Measurements from ENCODE around the gene CTTNBP2. TPM values are rescaled to one million over a fixed set of nuclear protein-coding genes. Genes with fewer than 3 reads are reported as not detected.

CTTNBP2 gene
- total and polyA plus RNA-seq, 10 donors = 0.68 to 15.1 (median 8.5) TPM

GRCh38 chr7:117871778-117872538 is 1.3 kb downstream of the CTTNBP2 start:
- intact Hi-C loops (cut with DNase I; ENCODE audit: low total_unique reads) = loop anchor here (2.0 kb wide), 1 partner anchor 121 kb away; no protein-coding TSS in a partner anchor
- WGBS, 5 donors = 2 to 7% (median 5%) methylated on average over 17 to 18 of the region's 18 CpGs
- Histone ChIP-seq H3K27ac (peak overlapping the region in 5 of 8 donors; percentile 70 to 83 (median 79)), H3K4me3 (peak overlapping the region; percentile 44 to 80 (median 64)), H3K27me3 (replicated peaks in 1 of 7) (peaks cover 0 to 71% (median 18%) of the 10 kb centered on the region in 7 donors), H3K36me3 (no peaks in the 10 kb centered on the region), H3K4me1 (peaks cover 0 to 35% (median 17%) of the 10 kb centered on the region in 6 donors), H3K9me3 (no peaks in the 10 kb centered on the region)
- no peak for DNase-seq
- TF ChIP-seq POLR2A (IDR thresholded peaks at IDR 0.05) = no peak
- TF ChIP-seq POLR2AphosphoS5 (IDR thresholded peaks at IDR 0.05) = no peak
- no peak for TF ChIP-seq CTCF (IDR thresholded peaks at IDR 0.05 in 8 of 11, conservative IDR thresholded peaks at IDR 0.05 in 3 of 11)

GRCh38 chr7:117871401-117871777 is 1.9 kb downstream of the CTTNBP2 start:
- H3K4me3 ChIP-seq = peak overlapping the region in 1 of 8 donors; percentile 80
- 80 to 88% (median 83%) methylated on average over 4 of the region's 4 CpGs for WGBS, 5 donors

GRCh38 chr7:117870448-117871130 is 2.7 kb downstream of the CTTNBP2 start:
- TF ChIP-seq CTCF (IDR thresholded peaks at IDR 0.05 in 8 of 11, conservative IDR thresholded peaks at IDR 0.05 in 3 of 11) = no peak
- no peak for TF ChIP-seq POLR2A (IDR thresholded peaks at IDR 0.05)
- no peak for TF ChIP-seq POLR2AphosphoS5 (IDR thresholded peaks at IDR 0.05)
- Histone ChIP-seq H3K4me1 (peaks cover 0 to 38% (median 17%) of the 10 kb centered on the region in 6 donors), H3K27me3 (replicated peaks in 1 of 7) (peaks cover 0 to 57% (median 18%) of the 10 kb centered on the region in 7 donors), H3K36me3 (no peaks in the 10 kb centered on the region), H3K4me3 (no peak overlapping the region), H3K27ac (no peak overlapping the region), H3K9me3 (no peaks in the 10 kb centered on the region)
- WGBS, 5 donors = 76 to 83% (median 82%) methylated on average over 6 of the region's 6 CpGs
- DNase-seq = no peak
- intact Hi-C loops (cut with DNase I; ENCODE audit: low total_unique reads) = no loop called here

More at GRCh38 chr7:117871401-117871777, 1.9 kb downstream of the CTTNBP2 start:
- Histone ChIP-seq H3K27me3 (replicated peaks in 1 of 7) (peaks cover 0 to 65% (median 18%) of the 10 kb centered on the region in 7 donors), H3K4me1 (peaks cover 0 to 36% (median 17%) of the 10 kb centered on the region in 6 donors), H3K36me3 (no peaks in the 10 kb centered on the region), H3K9me3 (no peaks in the 10 kb centered on the region), H3K27ac (peak overlapping the region in 1 of 8 donors; percentile 79)
- intact Hi-C loops (cut with DNase I; ENCODE audit: low total_unique reads) = no loop called here
- TF ChIP-seq POLR2AphosphoS5 (IDR thresholded peaks at IDR 0.05) = no peak
- TF ChIP-seq CTCF (IDR thresholded peaks at IDR 0.05 in 8 of 11, conservative IDR thresholded peaks at IDR 0.05 in 3 of 11) = no peak
- TF ChIP-seq POLR2A (IDR thresholded peaks at IDR 0.05) = no peak
- no peak for DNase-seq

- Histone ChIP-seq H3K4me1 (peaks cover 0 to 38% (median 17%) of the 10 kb centered on the region in 6 donors), H3K4me3 (no peak overlapping the region), H3K36me3 (no peaks in the 10 kb centered on the region), H3K27ac (no peak overlapping the region), H3K9me3 (no peaks in the 10 kb centered on the region), H3K27me3 (replicated peaks in 1 of 7) (peaks cover 0 to 45% (median 18%) of the 10 kb centered on the region in 7 donors)
- 48 to 66% (median 56%) methylated on average over 2 of the region's 2 CpGs for WGBS, 5 donors
- no peak for TF ChIP-seq POLR2A (IDR thresholded peaks at IDR 0.05)
- no peak for TF ChIP-seq POLR2AphosphoS5 (IDR thresholded peaks at IDR 0.05)
- no peak for TF ChIP-seq CTCF (IDR thresholded peaks at IDR 0.05 in 8 of 11, conservative IDR thresholded peaks at IDR 0.05 in 3 of 11)
- no peak for DNase-seq
- intact Hi-C loops (cut with DNase I; ENCODE audit: low total_unique reads) = no loop called here
Measured at GRCh38 chr7:117869374-117869773, 3.9 kb downstream of the CTTNBP2 start.

Measured in spleen (tissue), 11 donors.